Urothelium cell line (cell line): ENCODE results near the gene ST8SIA2.
A peak's percentile ranks its signal among the peaks of the same experiment; 100 is the strongest.

Source experiments
- DNase-seq: peaks from one replicate; pipeline ENCODE4 v3.0.0; 2011; ENCODE audit warnings: low spot score, mixed read lengths
- FAIRE-seq: peaks from 2 replicates; lab custom pipeline; 2011; peaks lifted over from hg19 to GRCh38; lab: Jason Lieb, UNC

Gene ST8SIA2

DNA sequence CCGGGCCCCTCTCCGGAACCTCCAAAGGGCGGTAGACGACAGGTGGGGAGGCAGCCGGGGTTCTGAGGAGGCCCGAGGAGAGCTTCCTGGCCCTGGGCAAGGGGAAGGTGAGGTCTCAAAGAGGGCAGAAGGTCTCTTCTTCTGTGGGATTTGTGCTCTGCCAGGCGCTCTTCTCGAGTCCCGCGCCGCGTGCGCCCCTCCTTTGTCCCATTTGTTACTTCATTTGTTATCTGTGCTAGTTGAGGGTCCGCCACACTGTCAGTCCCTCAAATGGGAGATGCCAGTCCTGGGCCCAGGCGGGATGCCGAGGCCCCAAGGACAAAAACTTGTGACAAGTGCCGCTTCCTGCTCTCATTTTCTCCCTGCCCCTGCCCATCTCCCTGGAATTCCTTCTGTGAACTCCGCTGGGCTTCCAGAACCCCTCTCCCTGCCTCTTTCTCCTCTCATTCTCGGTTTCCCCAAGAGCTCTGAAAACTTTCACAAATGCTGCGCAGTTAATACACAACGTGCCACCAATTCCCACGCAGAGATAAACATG lies 1.5 kb downstream of the ST8SIA2 start:
- FAIRE-seq (no peak), DNase-seq (no peak)

DNA sequence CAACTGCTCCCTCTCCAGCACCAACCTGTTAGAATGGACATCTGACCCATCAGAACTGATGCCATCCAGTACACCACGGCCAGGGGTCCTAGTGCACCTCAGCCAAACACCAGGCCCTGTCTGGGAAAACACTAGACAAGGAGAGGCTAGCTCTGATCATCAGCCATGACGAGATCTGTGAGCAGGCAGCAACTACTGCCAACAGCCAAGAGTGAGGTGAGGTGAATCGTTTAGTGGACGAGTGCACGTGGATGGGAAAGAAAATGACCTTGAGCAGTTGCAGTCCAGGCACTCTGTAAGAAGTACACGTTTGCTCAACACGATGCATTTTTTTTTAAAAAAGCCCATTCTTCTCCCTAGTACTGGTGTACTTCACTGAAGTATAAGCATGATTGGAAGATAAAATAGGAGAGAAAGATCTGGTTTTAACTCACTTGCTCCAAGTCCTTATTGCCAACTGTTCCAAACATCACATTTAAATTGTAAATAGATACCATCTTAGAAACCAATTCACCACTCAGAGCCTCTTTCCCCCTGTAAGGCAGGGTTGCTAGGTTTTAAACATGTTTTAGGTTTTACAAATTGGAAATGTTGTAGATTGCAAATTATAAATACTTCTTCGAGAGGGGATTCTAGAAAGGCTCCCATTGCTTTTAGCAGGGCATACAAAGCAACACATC lies 5.7 kb downstream of the ST8SIA2 start:
- DNase-seq: no peak
- FAIRE-seq: peak; percentile 55

GRCh38 chr15:92400573-92400972 lies 6.9 kb downstream of the ST8SIA2 start:
- no peak for FAIRE-seq
- DNase-seq: no peak

GRCh38 chr15:92400980-92401787 lies 7.5 kb downstream of the ST8SIA2 start:
- DNase-seq (no peak), FAIRE-seq (no peak)

- no peak for DNase-seq
- no peak for FAIRE-seq
Measured at GRCh38 chr15:92402751-92403150, 9.1 kb downstream of the ST8SIA2 start.

- no peak for FAIRE-seq
- no peak for DNase-seq
Measured at GRCh38 chr15:92405942-92406341, 12.3 kb downstream of the ST8SIA2 start.

DNA sequence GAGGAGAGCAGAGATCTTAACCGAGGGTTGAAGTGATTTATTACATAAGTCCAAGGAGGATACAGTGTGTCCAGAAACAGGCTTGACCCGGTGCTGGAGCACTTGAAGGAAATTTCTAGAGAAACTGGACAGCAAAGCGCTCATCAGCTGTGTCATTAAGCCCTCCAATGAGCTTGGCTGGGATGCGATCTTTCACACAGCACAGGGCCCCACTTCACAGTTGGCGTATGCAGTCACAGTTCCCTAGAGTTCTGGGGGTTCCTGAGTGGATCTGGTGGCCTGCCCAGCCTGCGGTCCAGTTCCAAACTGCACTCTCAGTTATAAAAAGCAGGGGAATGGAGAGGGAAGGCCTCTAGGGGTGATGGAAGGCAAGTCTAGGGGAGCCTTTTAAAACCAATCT lies 13.6 kb downstream of the ST8SIA2 start:
- DNase-seq (no peak), FAIRE-seq (no peak)

DNA sequence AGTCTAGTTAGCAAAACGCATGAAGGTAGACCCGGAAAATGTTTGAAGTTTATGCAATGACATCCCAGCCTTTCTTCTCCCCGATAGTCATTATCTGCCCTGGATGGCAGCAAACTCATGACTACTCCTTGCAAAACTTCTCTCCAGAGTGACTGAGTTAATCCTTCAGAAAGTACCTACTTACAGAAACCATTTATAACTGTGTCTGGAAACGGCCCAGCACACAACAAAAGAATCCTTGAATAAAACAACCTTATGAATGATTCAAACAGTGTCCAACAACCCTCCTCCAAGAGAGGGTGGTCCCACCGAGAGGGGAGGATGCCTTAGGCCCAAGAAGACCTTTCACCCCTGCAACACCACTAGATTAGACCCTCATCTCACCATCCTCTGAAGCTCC lies 14.2 kb downstream of the ST8SIA2 start:
- DNase-seq (no peak), FAIRE-seq (no peak)

GRCh38 chr15:92409006-92409405 lies 15.3 kb downstream of the ST8SIA2 start:
- DNase-seq: no peak

DNA sequence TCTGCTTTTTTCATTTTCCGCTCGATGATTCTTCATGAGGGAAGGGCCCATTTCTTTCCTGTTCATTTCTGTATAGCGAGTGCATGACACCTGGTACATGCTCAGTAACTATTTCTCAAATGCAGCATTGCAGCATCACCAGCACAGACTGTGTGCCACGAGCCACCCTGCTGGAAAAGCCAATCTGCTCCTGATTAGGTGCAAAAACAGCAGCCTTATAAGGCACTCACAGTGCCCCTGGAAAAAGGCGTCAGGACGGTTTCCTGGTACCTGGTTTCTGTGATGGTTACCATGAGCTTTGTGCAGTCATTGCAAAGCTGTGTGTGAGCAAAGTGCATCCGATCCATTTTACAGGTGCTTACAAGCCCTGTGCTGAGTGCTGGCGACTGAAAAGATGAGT lies 15.8 kb downstream of the ST8SIA2 start:
- DNase-seq: no peak
- no peak for FAIRE-seq

More at GRCh38 chr15:92409006-92409405, 15.3 kb downstream of the ST8SIA2 start:
- no peak for FAIRE-seq

GRCh38 chr15:92410537-92410936 lies 16.9 kb downstream of the ST8SIA2 start:
- DNase-seq (no peak), FAIRE-seq (peak; percentile 13)

DNA sequence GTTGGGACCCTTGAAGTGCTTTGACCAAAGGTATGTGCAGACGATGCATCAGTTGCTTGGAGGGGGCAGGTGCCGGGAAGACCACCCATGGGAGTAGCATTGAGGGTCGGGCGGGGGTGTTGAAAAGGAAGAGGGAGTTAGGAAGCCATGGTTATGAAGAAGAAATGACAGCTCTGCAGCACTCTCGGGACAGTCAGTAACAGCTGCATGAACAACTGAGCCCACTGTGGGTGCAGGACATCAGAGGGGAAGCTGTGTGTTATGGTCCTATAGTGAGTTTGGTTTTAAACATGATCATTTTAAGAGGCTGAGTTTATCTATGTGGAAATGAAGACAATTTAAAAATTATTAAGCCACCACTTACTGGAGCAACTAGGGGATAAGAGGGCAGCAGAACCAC lies 17.6 kb downstream of the ST8SIA2 start:
- no peak for DNase-seq
- FAIRE-seq: no peak

DNA sequence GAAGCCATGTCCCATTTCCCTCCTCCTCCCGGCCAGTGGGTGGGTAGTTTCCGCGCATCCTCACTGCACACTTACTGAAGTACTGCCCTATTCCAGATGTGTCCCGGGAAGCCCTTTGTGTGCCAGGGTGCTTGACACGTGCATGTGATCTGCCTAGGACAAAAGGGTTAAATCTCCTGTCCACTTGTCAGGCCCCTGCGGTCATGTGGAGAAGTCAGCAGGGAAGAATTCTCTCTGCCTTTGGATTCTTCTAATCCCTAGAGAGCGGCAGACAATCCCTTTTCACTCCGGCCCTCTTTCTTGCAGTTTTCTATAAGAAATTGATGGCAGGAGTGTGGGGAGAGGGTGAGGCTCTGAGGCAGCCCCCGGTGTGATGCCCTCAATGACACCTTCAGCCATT lies 19.8 kb downstream of the ST8SIA2 start:
- no peak for FAIRE-seq
- no peak for DNase-seq

DNA sequence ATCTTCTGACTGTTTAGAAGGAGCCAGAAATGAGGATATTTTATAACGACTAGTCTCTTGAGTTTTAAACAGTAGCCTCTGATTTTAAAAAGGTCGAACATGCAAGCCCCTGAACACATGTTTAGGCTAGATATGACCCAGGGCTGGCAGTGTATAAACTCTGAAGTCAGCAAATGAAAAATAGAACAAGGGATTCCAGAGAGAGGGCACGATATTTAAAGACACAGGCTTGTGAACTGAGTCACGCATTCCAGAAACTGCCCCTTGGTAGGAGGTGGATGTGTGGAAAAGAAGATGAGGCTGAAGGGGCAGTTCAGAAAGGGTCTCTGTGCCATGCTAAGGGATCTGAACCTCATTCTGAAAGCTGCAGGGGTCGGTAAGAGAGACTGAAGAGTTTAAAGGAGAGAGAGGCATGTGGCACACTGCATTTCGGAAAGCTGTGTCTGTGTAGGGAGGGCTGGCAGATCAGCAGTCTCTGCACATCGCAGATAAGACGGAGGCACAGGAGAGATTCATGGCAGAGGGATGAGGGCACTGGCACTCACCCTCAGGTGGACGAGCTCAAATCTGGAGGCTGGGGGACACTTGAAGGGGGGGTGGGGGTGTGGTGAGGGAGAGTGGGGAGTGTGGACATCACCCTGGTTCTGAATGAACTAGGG lies 22.1 kb downstream of the ST8SIA2 start:
- DNase-seq: peak; percentile 42
- FAIRE-seq: no peak

DNA sequence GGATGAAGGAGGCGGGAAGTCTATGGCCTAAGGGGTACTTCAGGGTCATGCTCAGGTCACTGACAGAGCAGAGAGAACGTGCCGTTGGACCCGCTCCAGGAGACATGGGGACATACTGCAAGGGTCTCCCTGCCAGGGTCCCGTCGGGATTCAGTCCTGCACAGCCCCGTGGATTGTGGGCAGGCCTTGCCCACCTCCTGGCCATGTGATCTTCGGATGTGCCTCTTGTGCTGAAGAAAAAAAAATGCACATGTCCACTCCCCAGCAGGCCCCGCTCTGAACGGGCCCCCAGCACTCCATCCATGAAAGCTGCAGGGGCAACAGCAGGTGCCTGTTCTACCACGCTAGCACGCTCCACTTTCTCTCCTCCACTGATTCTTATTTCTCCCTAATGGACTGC lies 22.9 kb downstream of the ST8SIA2 start:
- DNase-seq (no peak), FAIRE-seq (no peak)

- DNase-seq (no peak), FAIRE-seq (no peak)
Measured at GRCh38 chr15:92417716-92418115, 24.0 kb downstream of the ST8SIA2 start.

- FAIRE-seq (no peak), DNase-seq (no peak)
Measured at GRCh38 chr15:92418864-92419263, 25.2 kb downstream of the ST8SIA2 start.

DNA sequence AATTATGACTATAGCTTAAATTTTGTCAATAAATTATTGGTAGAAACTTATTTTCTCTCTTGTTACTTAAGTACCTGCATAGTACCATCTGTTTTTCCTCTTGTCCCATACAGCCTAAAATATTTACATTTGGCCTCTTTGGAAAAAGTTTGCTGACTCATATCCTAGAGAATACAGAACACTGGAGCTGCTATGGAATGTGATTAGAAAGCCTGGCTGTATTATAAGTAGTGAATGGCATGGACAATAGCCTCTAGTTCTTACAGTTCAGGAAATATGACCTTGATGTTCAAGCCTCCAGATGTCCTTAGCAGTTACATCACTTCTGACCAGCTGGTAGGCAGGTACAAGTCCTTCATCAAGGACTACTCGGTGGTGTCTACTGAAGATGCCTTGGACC lies 28.3 kb downstream of the ST8SIA2 start:
- no peak for DNase-seq
- no peak for FAIRE-seq

- FAIRE-seq (no peak), DNase-seq (no peak)
Measured at GRCh38 chr15:92425578-92426225, 32.0 kb downstream of the ST8SIA2 start.

DNA sequence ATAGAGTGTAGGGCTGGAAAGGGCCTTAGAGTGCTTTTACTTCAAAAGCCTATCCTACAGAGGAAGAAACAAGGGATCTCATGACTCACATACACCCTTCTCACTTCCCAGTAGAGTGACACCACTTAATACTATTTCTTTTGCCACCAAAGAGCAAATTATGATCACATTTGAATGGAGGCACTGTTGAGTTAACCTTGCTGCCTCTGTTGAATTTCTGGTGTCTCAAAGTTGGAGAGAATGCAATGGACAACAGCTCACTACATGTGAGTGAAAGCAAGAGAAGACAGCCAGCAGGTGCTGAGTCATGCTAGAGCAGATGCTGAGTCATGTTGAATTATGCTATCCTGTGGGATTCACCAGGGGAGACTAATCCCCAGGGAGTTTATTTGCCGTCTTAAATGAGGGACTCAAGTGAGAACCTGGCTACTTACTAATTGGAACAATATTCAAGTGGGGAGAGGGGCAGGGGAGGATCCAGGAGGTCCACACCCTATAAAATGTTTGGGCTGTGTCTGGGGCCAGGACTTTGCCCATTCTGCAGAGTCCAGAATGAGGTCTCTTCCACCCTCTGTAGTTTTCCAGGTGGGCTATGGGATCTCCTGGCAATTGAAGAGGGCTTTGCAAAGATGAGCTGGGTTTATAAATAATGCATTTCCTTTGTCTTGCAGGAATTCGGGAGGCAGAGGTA lies 35.8 kb downstream of the ST8SIA2 start:
- DNase-seq (peak; percentile 67), FAIRE-seq (peak; percentile 17)

- DNase-seq: no peak
- no peak for FAIRE-seq
Measured at GRCh38 chr15:92430069-92430440, 36.4 kb downstream of the ST8SIA2 start.
